Glutamatergic neuron (in vitro differentiated cells): ENCODE results near the gene NDST1. TPM values are rescaled to one million over a fixed set of nuclear protein-coding genes. Genes with fewer than 3 reads are reported as not detected.

Experiments
- DNase-seq: peaks from one replicate; pipeline ENCODE4 v3.0.0; 2022
- H3K27ac Mint-ChIP-seq: one replicate; pipeline ENCODE4 v1.8.0; 2020; ENCODE audit warnings: mild to moderate bottlenecking, mixed read lengths, inconsistent platforms; ENCODE audit not compliant: unreplicated experiment
- H3K27me3 Mint-ChIP-seq: one replicate; pipeline ENCODE4 v1.8.0; 2020; ENCODE audit warnings: mild to moderate bottlenecking, moderate library complexity, mixed read lengths, inconsistent platforms; ENCODE audit not compliant: unreplicated experiment
- H3K36me3 Mint-ChIP-seq: one replicate; pipeline ENCODE4 v1.8.0; 2020; ENCODE audit warnings: mild to moderate bottlenecking, mixed read lengths, inconsistent platforms; ENCODE audit not compliant: unreplicated experiment
- H3K4me1 Mint-ChIP-seq: one replicate; pipeline ENCODE4 v1.8.0; 2020; ENCODE audit warnings: mild to moderate bottlenecking, low read depth, mixed read lengths, inconsistent platforms; ENCODE audit not compliant: unreplicated experiment
- H3K4me3 Mint-ChIP-seq: one replicate; pipeline ENCODE4 v1.8.0; 2020; ENCODE audit warnings: mild to moderate bottlenecking, mixed read lengths, inconsistent platforms; ENCODE audit not compliant: unreplicated experiment
- H3K9me3 Mint-ChIP-seq: one replicate; pipeline ENCODE4 v1.8.0; 2020; ENCODE audit warnings: mild to moderate bottlenecking, moderate library complexity, mixed read lengths, inconsistent platforms; ENCODE audit not compliant: unreplicated experiment
- CTCF ChIP-seq: fragments of 200-600 bp; sonication (generic); IDR thresholded peaks from one replicate; pipeline ENCODE4 v1.5.0; 2021; ENCODE audit not compliant: partially characterized antibody, unreplicated experiment
- total RNA-seq: library from RNA; stranded (reverse); fragmentation: NEBNext Ultra II Directional; extraction: Animal tissue kit (Norgen Biotek cat#: 25700); gene quantifications from one replicate; pipeline ENCODE4 v1.2.1, GENCODE V29; 2021; ENCODE audit not compliant: unreplicated experiment

The NDST1 gene
- total RNA-seq, 1 donor from 2014 or later = 160 TPM

- no peaks in the 10 kb centered on the region for H3K36me3 Mint-ChIP-seq
- H3K4me1 Mint-ChIP-seq = peaks cover 43% of the 10 kb centered on the region
- H3K4me3 Mint-ChIP-seq = peak overlapping the region; percentile 56
- no peak for TF ChIP-seq CTCF
- H3K27ac Mint-ChIP-seq = peak overlapping the region; percentile 71
- no peak for DNase-seq
- peaks cover 9% of the 10 kb centered on the region for H3K9me3 Mint-ChIP-seq
- peaks cover 3% of the 10 kb centered on the region for H3K27me3 Mint-ChIP-seq
These were observed 17.9 kb downstream of the NDST1 start for GRCh38 chr5:150525781-150526180.

- DNase-seq = no peak
- TF ChIP-seq CTCF = no peak
- H3K4me3 Mint-ChIP-seq = no peak overlapping the region
- no peak overlapping the region for H3K27ac Mint-ChIP-seq
- H3K9me3 Mint-ChIP-seq = peaks cover 9% of the 10 kb centered on the region
- H3K36me3 Mint-ChIP-seq = no peaks in the 10 kb centered on the region
- H3K27me3 Mint-ChIP-seq = peaks cover 3% of the 10 kb centered on the region
- H3K4me1 Mint-ChIP-seq = peaks cover 40% of the 10 kb centered on the region
These were observed 19.1 kb downstream of the NDST1 start for GRCh38 chr5:150527038-150527437.

GRCh38 chr5:150527808-150528207, 19.9 kb downstream of the NDST1 start:
- no peak overlapping the region for H3K4me3 Mint-ChIP-seq
- no peaks in the 10 kb centered on the region for H3K36me3 Mint-ChIP-seq
- no peak for TF ChIP-seq CTCF
- no peak for DNase-seq
- H3K9me3 Mint-ChIP-seq = peaks cover 9% of the 10 kb centered on the region
- H3K4me1 Mint-ChIP-seq = peaks cover 34% of the 10 kb centered on the region
- peaks cover 3% of the 10 kb centered on the region for H3K27me3 Mint-ChIP-seq
- H3K27ac Mint-ChIP-seq = no peak overlapping the region

GRCh38 chr5:150528924-150529546, 21.1 kb downstream of the NDST1 start:
- Mint-ChIP-seq H3K27me3 (peaks cover 3% of the 10 kb centered on the region), H3K36me3 (no peaks in the 10 kb centered on the region), H3K4me1 (peaks cover 24% of the 10 kb centered on the region), H3K9me3 (peaks cover 9% of the 10 kb centered on the region), H3K27ac (no peak overlapping the region), H3K4me3 (no peak overlapping the region)
- DNase-seq = no peak
- TF ChIP-seq CTCF = no peak

- H3K27me3 Mint-ChIP-seq = peaks cover 3% of the 10 kb centered on the region
- H3K4me1 Mint-ChIP-seq = peaks cover 24% of the 10 kb centered on the region
- peaks cover 11% of the 10 kb centered on the region for H3K9me3 Mint-ChIP-seq
- DNase-seq = no peak
- no peaks in the 10 kb centered on the region for H3K36me3 Mint-ChIP-seq
- no peak for TF ChIP-seq CTCF
- H3K4me3 Mint-ChIP-seq = no peak overlapping the region
- no peak overlapping the region for H3K27ac Mint-ChIP-seq
These were observed 21.6 kb downstream of the NDST1 start for GRCh38 chr5:150529555-150529954.
